ENCODE data around the gene NANOS1.
A peak's percentile ranks its signal among the peaks of the same experiment; 100 is the strongest.
"Not testable (repeated sequence)": the region's sequence is repeated elsewhere in the genome, so short reads cannot be mapped to it uniquely, and the experiment has no call there.

NANOS1 gene

DNA sequence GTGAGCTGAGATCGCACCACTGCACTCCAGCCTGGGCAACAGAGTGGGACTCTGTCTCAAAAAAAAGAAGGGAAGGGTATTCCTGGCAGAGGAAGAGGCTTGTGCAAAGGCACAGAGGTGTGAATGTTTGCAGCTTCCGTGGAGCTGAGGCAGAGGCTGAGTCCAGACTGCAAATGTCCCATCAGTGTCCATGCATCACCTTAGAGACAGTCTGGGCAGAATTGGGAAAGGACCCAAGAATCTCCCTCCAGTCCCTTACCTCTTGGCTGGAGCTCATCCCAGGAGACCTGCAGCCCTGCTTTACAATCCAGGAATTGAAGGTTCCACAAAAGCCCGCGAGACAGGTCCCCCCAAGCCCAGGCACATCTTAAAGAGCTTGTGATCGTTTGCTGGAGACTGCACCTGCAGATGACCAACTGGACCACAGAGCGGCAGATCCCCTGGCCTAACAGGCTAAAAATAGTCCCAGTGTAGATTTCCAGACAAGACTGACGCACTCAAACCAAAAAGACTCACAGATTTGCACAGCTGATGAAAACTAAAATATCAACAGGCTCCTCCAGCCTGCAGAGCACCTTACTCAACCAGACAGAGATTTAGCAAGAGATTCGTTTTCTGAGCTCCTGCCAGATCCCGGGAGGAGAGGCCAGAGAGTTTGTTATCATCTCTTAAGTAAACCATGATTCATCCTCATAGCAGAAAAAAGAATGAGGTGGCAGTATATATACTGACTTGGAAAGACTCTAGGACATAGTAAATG lies 22.9 kb upstream of the NANOS1 start:
- FAIRE-seq = no peak
- DNase-seq (ENCODE audit: insufficient read length, low spot score) = no peak

DNA sequence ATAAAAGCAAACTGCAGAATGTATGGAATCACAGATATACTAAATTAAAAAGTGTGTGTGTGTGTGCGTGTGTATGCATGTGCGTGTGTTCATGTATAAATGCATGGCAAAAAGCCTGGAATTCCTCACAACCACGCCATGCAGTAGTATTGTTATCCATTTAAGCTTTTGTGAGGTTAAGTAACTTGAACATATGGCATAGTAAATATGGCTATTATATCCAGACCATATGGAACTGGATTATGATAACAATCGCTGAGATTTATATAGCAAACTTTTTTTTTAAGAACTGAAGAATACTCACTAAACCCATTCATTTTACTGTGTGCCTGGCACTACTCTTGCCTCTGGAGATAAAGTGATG lies 22.3 kb upstream of the NANOS1 start:
- DNase-seq (ENCODE audit: insufficient read length, low spot score) (no peak), FAIRE-seq (no peak)

DNA sequence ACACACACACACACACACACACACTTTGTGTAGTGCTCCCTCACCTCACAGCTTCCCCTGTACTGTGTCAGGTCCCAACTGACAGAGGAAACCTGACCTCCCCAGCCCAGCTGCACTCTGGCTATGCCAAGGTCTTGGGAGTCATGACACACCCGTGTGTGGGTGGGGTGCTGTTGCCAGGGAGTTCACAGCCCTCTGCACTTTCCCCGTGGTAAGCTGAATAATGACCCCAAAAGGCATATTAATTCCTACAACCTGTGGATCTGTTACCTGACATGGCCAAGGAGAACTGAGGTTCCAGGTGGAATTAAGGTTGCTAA lies 8.9 kb upstream of the NANOS1 start:
- DNase-seq (ENCODE audit: insufficient read length, low spot score) (no peak), FAIRE-seq (no peak)

DNA sequence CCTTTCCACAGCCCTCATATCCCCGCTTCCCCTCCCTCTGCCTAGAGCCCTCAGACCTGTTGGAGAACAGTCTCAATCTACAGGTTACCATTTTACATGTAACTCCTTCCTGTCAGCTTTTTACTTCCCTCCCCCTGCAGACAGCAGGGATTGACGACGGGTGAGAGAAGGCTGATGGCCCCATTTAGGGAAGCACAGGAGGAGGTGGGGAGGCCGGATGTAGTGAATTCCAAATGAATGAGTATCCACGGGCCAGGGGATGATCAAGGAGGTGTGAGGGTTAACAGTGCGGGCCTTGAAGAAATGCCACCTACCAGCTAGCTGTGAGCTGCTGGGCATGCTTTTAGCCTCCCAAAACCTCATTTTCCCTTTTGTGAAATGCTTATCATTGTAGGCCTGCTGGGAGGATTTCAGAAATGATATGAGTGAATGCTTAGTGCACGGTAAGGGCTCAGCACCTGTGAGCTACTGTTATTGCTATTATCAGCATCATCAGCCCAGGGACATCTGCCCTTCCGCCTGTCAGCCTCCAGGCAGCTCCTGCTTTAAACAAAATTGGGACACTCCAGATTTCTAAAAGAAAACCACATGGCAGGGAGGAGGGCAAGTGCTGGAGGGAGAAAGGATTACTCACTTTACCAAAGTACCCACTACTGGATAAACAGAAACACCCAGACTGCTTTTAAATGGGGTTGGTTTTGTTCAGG lies 6.5 kb upstream of the NANOS1 start:
- DNase-seq (ENCODE audit: insufficient read length, low spot score) (no peak), FAIRE-seq (no peak)

DNA sequence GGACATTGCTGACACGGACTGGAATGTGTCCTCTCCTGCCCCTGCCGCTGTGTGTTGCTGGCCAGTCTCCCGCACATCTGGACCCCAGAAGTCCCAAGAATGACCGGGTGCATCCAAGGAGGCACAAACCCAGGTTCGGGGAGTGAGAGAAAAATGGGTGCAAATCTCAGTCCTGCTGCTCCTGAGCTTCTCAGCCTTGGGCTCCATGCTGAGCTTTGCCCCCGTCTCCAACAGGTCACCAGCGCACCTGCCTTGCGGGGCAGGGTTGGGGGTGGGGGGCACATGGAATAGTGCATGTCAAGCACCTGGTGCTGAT lies 6.0 kb upstream of the NANOS1 start:
- DNase-seq (ENCODE audit: insufficient read length, low spot score) = no peak
- FAIRE-seq = no peak

DNA sequence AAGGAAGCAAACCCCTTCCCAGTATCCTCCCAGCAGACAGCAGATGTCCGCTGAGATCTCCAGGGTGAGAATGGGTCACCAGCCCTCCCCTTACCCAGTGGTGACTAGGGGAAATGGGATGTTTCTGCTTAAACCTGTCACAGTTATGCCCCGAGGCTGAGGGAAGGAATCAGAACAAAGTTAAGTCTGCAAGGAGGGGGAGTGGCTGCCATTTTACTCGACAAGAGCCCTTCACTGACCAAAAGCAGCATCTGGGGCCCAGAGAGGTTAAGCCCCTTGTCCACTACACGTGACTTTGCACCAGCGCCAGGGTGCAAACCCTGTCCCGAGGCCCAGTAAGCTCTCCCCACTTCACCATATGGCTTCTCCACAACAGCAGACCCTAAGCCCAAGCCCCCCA lies 4.6 kb upstream of the NANOS1 start:
- DNase-seq (ENCODE audit: insufficient read length, low spot score) (no peak), FAIRE-seq (no peak)

DNA sequence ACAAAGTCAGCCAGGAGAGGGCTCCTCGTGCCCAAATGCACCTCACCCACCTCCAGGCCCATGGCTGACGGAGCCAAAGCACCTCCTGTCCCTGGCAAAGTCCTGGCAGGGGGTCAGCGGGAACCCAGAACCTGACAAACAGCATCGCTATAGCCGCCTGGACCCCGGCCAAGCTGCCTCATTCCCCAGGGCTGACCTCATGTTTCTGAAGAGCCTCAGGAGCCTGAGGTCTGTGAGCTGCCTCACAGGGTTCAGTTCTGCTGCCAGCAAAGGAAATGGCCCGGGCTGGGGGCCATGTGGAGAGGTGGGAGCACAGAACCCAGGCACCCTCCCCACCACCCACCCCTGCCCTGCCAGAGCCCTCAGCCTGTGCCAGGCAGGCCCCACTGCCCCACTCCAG lies 4.2 kb upstream of the NANOS1 start:
- DNase-seq (ENCODE audit: insufficient read length, low spot score) = no peak
- FAIRE-seq = no peak

DNA sequence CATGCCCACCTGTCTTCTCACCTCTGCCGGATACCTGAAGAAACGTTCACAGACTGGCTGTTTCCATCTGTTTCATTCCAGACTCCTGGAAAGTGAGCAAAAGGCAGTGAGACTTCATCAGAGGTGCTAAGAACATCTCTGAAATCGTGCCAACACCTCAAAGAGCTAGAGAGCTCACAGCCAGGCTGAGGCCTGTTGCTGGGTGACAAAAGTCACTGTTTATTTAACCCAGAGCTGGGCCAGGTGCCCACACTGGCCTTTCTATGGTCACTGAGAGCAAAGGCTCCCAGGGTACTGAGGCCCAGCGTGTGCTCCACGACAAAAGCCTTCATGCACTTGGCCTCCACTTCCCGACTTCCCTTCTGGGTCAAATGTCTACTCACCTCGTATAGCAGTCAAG lies 3.7 kb upstream of the NANOS1 start:
- DNase-seq (ENCODE audit: insufficient read length, low spot score) = no peak
- no peak for FAIRE-seq

DNA sequence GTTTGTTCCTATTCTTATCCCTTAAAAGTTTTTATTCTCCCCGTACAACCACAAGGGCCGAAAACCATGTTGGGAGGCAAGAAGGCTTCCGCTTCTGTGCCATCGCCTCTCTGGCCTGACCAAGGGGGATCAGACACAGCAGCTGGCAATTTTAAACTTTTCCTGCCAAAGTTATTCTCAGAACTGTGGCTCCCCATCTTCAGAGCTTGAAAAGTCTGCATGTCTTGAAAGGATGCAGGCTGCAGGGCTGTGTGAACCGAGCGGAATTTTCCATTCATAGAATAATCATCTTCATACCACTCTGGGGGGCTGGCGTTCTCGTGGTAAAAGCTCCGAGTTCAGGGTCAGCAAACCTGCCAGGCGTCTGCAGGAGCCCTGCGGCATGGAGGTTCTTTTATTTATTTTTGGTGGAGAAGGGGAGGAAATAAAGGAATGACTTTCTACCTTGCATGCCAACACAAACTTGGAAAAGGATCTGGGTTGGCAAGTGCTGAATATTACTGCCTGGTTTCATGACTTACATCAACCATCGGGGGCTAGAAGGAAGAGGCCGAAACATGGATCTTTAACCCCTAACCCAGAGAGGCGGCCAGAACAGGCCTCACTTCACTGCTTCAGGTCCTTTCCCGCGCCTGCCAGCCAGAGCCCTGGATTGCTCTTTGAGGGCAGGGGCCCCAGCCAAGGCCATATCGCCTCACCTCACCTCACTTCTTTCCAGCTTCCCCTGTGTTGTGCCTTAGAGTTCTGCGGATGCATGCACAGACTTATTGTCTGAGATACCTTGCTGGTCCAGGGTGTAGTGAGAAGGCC lies 3.0 kb upstream of the NANOS1 start:
- no peak for FAIRE-seq

DNA sequence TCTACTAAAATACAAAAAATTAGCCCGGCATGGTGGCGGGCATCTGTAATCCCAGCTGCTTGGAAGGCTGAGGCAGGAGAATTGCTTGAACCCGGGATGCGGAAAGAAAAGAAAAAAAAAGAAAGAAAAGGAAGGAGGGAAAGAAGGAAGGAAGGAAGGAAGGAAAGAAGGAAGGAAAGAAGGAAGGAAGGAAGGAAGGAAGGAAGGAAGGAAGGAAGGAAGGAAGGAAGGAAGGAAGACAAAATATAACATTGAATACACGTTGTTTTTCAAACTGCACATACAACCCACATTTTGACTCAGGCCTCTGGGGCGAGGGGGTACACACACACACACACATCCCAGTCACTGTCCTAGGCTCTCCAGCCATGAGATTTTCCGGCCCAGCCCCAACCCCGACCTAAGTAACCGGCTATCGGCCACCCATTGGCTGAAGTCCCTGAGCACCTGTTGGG lies 1.0 kb upstream of the NANOS1 start:
- DNase-seq (ENCODE audit: insufficient read length, low spot score); FAIRE-seq: not testable (repeated sequence)

More for the DNA sequence above, 3.0 kb upstream of the NANOS1 start:
- no peak for DNase-seq (ENCODE audit: insufficient read length, low spot score)

DNA sequence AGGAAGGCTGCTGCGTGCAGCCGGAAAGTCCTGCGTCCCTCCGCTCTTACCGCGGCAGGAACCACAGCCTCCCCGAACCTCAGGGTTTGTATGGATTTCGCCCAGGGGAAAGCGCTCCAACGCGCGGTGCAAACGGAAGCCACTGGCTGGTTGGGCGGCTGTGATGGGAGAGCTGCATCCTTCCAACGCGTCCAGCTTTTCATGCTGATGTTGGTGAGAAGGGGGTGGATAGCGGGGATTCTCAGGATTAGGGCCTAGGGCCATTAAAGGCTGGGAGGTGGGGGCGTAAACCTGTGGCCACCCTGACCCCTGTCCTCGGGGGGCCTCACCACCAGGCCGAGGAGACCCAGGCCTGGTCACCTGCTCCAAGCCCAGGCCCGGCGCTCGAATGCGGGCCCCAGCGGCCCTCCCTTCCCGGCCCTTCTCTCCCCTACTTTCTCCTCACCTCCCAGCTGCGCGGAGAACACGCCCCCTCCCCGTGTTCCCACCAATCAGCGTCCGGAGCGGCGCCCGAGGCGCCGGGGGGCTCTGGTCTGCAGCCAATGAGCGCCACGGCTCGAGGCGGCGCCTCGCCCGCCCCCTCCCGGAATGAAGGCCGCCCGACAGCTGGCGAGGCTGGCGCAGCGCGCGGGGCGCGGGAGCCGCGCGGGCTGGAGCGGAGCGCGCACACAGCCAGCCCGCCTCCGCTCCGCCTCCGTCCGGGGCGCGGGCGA lies 458 bp upstream of the NANOS1 start:
- DNase-seq (ENCODE audit: insufficient read length, low spot score) = peak; percentile 93
- FAIRE-seq = peak; percentile 54

DNA sequence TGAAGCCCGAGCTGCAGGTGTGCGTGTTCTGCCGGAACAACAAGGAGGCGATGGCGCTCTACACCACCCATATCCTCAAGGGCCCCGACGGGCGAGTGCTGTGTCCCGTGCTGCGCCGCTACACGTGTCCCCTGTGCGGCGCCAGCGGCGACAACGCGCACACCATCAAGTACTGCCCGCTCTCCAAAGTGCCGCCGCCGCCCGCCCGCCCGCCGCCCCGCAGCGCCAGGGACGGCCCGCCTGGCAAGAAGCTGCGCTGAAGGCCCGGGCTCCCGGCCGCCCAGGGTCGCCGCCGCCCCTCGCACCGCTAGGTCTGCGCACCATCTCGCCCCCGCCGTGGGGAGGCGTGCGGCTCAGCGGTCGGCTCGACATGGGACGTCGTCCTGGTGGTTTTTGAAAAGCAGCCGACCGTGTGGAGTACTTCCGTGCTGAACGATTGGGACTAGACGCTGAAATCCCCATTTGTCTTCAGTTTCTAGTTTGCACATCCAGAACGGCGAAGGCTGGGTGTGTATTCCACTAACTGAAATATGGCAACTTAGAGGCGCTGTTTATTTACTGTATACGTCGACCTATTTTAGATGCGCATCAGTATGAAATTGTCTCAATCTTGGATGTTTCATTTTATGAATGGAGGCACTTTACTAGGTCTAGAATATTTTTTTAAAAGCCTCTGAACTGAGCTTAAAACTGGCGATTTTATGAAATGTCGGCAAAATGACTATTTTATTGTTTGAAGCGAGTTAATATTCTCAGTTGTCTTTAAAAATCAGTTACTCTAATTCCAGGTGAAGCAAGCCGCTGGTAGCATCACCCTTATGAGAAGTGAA lies 1.1 kb downstream of the NANOS1 start:
- FAIRE-seq (peak; percentile 86), DNase-seq (ENCODE audit: insufficient read length, low spot score) (peak; percentile 80)

DNA sequence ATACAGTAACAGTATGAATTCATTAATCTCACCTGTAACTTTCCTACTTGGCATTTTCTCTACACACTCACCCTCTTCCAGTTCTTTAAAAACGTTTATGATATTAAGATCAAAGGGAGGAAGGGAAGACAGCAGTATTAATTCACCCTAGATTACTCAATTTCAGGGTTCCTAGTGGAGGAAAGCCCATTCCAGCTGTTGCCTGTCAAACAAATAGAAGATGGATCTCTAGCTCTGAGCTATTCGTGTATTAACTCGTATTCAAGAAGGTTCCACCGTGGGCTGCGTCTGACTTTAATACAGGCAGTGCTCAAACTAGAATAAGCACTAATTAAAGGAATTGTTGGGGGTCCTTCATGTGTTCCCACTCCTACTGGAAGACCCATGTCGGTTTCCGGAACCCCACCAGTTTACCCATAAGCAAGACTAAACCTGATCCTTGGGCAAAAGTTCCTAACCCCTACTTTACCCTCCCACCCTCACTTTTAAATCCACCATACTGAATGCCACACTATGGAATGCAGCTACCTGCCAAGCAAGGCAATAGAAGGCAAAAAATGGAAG lies 2.1 kb downstream of the NANOS1 start:
- FAIRE-seq (peak; percentile 28), DNase-seq (ENCODE audit: insufficient read length, low spot score) (no peak)

DNA sequence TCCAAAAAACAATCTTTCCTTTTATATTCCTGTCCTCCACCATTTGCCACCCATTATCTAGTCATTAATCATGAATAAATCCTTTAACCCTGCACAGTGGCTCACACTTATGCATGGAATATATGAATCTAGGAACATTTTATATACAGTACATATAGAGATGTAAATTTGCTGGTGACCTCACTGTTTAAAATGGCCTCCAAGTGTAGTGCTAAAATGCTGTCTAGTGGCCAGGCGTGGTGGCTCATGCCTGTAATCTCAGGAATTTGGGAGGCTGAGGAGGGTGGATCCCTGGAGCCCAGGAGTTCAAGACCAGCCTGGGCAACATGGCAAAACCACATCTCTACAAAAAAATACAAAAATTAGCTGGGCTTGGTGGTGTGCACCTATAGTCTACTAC lies 9.6 kb downstream of the NANOS1 start:
- FAIRE-seq = no peak
- no peak for DNase-seq (ENCODE audit: insufficient read length, low spot score)

DNA sequence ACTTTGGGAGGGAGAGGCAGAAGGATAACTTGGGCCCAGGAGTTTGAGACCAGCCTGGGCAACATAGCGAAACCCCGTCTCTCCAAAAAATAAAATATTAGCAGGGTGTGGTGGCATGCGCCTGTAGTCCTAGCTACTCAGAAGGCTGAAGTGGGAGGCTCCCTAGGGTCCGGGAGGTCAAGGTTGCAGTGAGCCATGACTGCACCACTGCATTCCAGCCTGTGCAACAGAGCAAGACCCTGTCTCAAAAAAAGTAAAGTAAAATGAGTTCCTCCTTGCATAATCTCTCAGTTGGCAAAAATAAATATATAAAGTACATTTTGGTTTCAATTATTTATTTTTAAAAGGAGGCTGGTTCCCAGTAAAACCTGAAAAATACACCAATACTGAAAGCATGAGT lies 11.8 kb downstream of the NANOS1 start:
- FAIRE-seq (no peak), DNase-seq (ENCODE audit: insufficient read length, low spot score) (no peak)

DNA sequence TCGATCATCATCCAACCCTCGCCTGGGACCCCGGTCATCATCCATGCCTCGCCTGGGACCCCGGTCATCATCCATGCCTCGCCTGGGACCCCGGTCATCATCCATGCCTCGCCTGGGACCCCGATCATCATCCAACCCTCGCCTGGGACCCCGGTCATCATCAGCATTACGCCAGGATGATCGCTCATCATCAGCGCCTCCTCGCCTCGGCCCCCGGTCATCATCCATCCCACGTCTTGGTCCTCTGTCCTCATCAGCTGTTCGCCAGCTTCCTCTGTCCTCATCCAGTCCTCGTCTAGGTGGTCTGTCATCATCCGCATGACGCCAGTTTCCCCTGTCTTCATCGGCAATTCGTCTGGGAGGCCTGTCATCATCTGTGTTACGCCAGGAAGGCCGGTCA lies 12.7 kb downstream of the NANOS1 start:
- FAIRE-seq (no peak), DNase-seq (ENCODE audit: insufficient read length, low spot score) (no peak)

DNA sequence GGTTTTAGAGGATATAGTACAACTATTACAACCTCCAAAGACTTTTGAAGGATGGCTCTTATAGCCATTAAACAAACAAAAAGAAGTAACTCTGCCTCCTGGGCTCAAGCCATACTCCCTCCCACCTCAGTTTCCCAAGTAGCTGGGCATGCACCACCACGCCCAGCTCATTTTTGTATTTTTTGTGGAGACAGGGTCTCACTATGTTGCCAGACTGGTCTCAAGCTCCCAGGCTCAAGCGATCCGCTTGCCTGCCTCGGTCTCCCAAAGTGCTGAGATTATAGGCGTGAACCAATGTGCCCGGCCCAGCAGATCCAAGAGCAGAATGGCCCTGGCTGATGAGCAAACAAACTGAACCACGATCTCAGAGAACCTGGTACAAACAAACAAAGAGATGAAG lies 16.0 kb downstream of the NANOS1 start:
- FAIRE-seq = no peak
- DNase-seq (ENCODE audit: insufficient read length, low spot score) = no peak

DNA sequence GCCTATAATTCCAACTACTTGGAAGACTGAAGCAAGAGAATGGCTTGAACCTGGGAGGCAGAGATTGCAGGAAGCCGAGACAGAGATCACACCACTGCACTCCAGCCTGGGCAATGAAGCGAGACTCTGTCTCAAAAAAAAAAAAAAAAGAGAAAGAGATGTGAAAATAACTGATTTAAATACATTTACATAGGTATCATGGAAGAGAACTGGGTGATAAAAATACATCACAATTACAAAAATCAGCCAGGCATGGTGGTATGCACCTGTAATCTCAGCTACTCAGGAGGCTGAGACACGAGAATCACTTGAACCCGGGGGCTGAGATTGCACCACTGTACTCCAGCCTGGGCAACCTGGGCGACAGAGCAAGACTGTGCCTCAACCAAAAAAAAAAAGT lies 19.8 kb downstream of the NANOS1 start:
- no peak for FAIRE-seq
- no peak for DNase-seq (ENCODE audit: insufficient read length, low spot score)

DNA sequence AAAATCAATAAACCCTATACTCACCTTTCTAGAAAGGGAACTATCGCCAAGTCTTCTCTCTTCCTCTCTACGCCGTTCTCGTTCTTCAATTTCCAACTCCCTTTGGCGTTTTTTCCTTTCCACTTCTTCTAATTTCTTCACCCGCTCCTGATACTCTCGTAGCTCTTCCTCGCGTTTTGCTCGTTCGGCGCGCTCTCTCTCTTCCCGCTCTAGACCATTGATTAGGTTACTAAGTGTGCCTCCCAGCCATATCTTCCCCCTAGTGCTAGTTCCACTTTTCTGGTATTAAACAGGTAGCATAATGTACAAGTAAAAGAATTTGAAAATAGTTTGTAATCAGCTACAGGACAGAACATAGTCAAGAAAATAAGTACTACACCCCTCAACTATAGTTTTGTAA lies 20.3 kb downstream of the NANOS1 start:
- FAIRE-seq (no peak), DNase-seq (ENCODE audit: insufficient read length, low spot score) (no peak)

DNA sequence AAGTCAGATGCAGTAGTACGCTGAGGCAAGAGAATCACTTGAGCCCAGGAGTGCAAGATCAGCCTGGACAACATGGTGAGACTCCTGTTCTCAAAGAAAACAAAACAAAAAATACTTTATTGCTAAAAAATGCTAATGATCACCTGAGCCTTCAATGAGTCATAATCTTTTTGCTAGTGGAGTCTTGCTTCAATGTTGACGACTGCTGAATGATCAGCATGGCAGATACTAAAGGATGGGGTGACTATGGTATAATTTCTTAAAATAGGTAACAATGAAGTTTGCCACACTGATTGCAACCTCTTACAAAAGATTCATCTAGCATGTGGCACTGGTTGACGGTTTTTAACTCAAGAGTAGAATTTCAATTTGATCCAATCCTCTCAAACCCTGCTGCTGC lies 22.3 kb downstream of the NANOS1 start:
- FAIRE-seq = no peak
- no peak for DNase-seq (ENCODE audit: insufficient read length, low spot score)

All from GM19239 (cell line).